Neuronal stem cell (in vitro differentiated cells): ENCODE results near the gene FOXJ3.
A peak's percentile ranks its signal among the peaks of the same experiment; 100 is the strongest.

Experiments used
- DNase-seq: peaks from one replicate; pipeline ENCODE4 v3.0.0-alpha.2; 2013; ENCODE audit warnings: low spot score
- H2AFZ ChIP-seq: one replicate; pipeline ENCODE4 v1.6.1; 2013; ENCODE audit warnings: mild to moderate bottlenecking, low read length, inconsistent platforms
- H2AK5ac ChIP-seq: 2 replicates; pipeline ENCODE4 v1.6.1; 2013; ENCODE audit warnings: low read depth, mild to moderate bottlenecking, inconsistent platforms, low read length, moderate library complexity, mixed read lengths
- H2BK120ac ChIP-seq: 2 replicates; pipeline ENCODE4 v1.6.1; 2013; ENCODE audit warnings: low read depth, mild to moderate bottlenecking, inconsistent platforms, low read length, moderate library complexity, mixed read lengths
- H2BK12ac ChIP-seq: one replicate; pipeline ENCODE4 v1.6.1; 2013; ENCODE audit warnings: low read length, inconsistent platforms
- H2BK15ac ChIP-seq: 2 replicates; pipeline ENCODE4 v1.6.1; 2013; ENCODE audit warnings: mild to moderate bottlenecking, low read length, inconsistent platforms, mixed read lengths
- H2BK5ac ChIP-seq: one replicate; pipeline ENCODE4 v1.6.1; 2013; ENCODE audit warnings: inconsistent platforms, mild to moderate bottlenecking, low read length, moderate library complexity
- H3K14ac ChIP-seq: one replicate; pipeline ENCODE4 v1.6.1; 2013; ENCODE audit warnings: low read length, inconsistent platforms
- H3K18ac ChIP-seq: 2 replicates; pipeline ENCODE4 v1.6.1; 2013; ENCODE audit warnings: low read length, inconsistent platforms
- H3K23ac ChIP-seq: 2 replicates; pipeline ENCODE4 v1.6.1; 2013; ENCODE audit warnings: low read depth, mild to moderate bottlenecking, mixed read lengths, low read length, inconsistent platforms; ENCODE audit not compliant: poor library complexity
- H3K27ac ChIP-seq: replicated peaks from 3 replicates; pipeline ENCODE4 v1.5.1; 2013; ENCODE audit warnings: low read length, inconsistent platforms
- H3K27me3 ChIP-seq, 3 experiments: 2 replicates each; pipeline ENCODE4 v1.6.1; 2013; ENCODE audit warnings: low read length in 3 of 3, mild to moderate bottlenecking in 2 of 3, inconsistent platforms in 1 of 3, low read depth in 1 of 3, mixed read lengths in 1 of 3, moderate library complexity in 1 of 3; ENCODE audit not compliant: control insufficient read depth in 3 of 3, insufficient read depth in 3 of 3
- H3K36me3 ChIP-seq, 2 donors: replicated peaks in 1 of 2; 2 replicates each; pipeline ENCODE4 v1.6.1; 2013; ENCODE audit warnings: low read length in 2 of 2; ENCODE audit not compliant: control insufficient read depth in 2 of 2, insufficient read depth in 2 of 2
- H3K4ac ChIP-seq: 2 replicates; pipeline ENCODE4 v1.6.1; 2013; ENCODE audit warnings: inconsistent platforms, mild to moderate bottlenecking, low read length, moderate library complexity
- H3K4me1 ChIP-seq, 2 donors: 1 replicate in 1 of 2; 2 replicates in 1 of 2; pipeline ENCODE4 v1.6.1; 2013; ENCODE audit warnings: low read length in 2 of 2, low read depth in 1 of 2; ENCODE audit not compliant: control insufficient read depth in 2 of 2, insufficient read depth in 1 of 2
- H3K4me2 ChIP-seq: one replicate; pipeline ENCODE4 v1.6.1; 2013; ENCODE audit warnings: mild to moderate bottlenecking, low read length, inconsistent platforms; ENCODE audit not compliant: insufficient read depth, poor library complexity, severe bottlenecking
- H3K4me3 ChIP-seq, 2 donors: 2 replicates each; pipeline ENCODE4 v1.5.1; 2013; ENCODE audit warnings: low read length in 2 of 2, mild to moderate bottlenecking in 2 of 2, inconsistent platforms in 1 of 2, moderate library complexity in 1 of 2
- H3K79me1 ChIP-seq: one replicate; pipeline ENCODE4 v1.6.1; 2013; ENCODE audit warnings: low read depth, mild to moderate bottlenecking, inconsistent platforms, low read length, moderate library complexity
- H3K9ac ChIP-seq: one replicate; pipeline ENCODE4 v1.6.1; 2013; ENCODE audit warnings: mild to moderate bottlenecking, low read depth, low read length, inconsistent platforms; ENCODE audit not compliant: poor library complexity
- H3K9me3 ChIP-seq, 2 donors: replicated peaks in 1 of 2; 2 replicates each; pipeline versions ENCODE3 to v1.6.1; 2013; ENCODE audit warnings: low read length in 2 of 2, mild to moderate bottlenecking in 2 of 2, inconsistent platforms in 1 of 2, low read depth in 1 of 2, mixed read lengths in 1 of 2, moderate library complexity in 1 of 2; ENCODE audit not compliant: control insufficient read depth in 2 of 2, insufficient read depth in 1 of 2
- H4K8ac ChIP-seq: one replicate; pipeline ENCODE4 v1.6.1; 2013; ENCODE audit warnings: low read depth, mild to moderate bottlenecking, inconsistent platforms, low read length, moderate library complexity
- H4K91ac ChIP-seq: one replicate; pipeline ENCODE4 v1.6.1; 2013; ENCODE audit warnings: low read length, low read depth, mild to moderate bottlenecking, inconsistent platforms; ENCODE audit not compliant: poor library complexity
- WGBS, 2 donors: extraction: QIAGEN DNeasy Blood & Tissue Kit; methylation state at CpG; one replicate each; pipeline ENCODE4 v1.1.7; 2013; ENCODE audit warnings: missing lambda C conversion rate in 2 of 2, mixed read lengths in 1 of 2; ENCODE audit not compliant: insufficient read length in 2 of 2, insufficient replicate concordance in 1 of 2; ENCODE audit errors: extremely low coverage in 2 of 2; 5-methylcytosine and 5-hydroxymethylcytosine counted together

FOXJ3 gene

DNA sequence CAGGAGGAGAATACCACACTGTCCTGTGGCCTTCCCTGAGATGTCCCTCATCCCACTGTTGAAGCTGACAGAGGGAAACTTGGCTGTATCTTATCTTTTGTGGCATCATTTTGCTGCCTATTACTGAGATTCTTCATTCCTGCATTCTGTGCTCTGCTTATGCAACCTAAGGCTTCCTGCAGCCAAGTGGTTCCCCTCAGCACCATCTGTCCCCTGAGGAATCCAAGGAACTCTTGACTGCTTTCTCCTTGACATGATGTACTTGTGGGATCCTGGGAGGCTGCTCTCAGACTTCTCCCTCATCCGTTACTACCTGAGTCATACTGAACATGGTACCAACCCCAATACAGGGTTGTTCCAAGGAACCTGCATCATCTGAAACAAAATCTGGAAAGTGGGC is 24.4 kb upstream of the FOXJ3 start:
- H3K36me3 ChIP-seq, result no peaks in the 10 kb centered on the region
- H3K4ac ChIP-seq, result no peak overlapping the region
- H4K8ac ChIP-seq, result no peak overlapping the region
- no peaks in the 10 kb centered on the region for H3K27me3 ChIP-seq
- no peak overlapping the region for H4K91ac ChIP-seq
- H3K27ac ChIP-seq, result no peak overlapping the region
- H2BK5ac ChIP-seq, result no peak overlapping the region
- H3K23ac ChIP-seq, result no peak overlapping the region
- no peaks in the 10 kb centered on the region for H3K79me1 ChIP-seq
- H3K4me3 ChIP-seq, result no peak overlapping the region
- no CpG with 5 or more reads among the region's 1 CpG for WGBS, 2 donors
- no peak overlapping the region for H2AK5ac ChIP-seq
- H2AFZ ChIP-seq, result no peak overlapping the region
- DNase-seq, result no peak
- H3K18ac ChIP-seq, result no peak overlapping the region
- no peak overlapping the region for H2BK12ac ChIP-seq
- H2BK15ac ChIP-seq, result no peak overlapping the region
- H3K14ac ChIP-seq, result peak overlapping the region; percentile 2
- H2BK120ac ChIP-seq, result no peak overlapping the region
- no peak overlapping the region for H3K9ac ChIP-seq
- no peaks in the 10 kb centered on the region for H3K4me1 ChIP-seq
- peaks cover 0 to 2% of the 10 kb centered on the region in 2 donors for H3K9me3 ChIP-seq
- H3K4me2 ChIP-seq, result no peak overlapping the region

DNA sequence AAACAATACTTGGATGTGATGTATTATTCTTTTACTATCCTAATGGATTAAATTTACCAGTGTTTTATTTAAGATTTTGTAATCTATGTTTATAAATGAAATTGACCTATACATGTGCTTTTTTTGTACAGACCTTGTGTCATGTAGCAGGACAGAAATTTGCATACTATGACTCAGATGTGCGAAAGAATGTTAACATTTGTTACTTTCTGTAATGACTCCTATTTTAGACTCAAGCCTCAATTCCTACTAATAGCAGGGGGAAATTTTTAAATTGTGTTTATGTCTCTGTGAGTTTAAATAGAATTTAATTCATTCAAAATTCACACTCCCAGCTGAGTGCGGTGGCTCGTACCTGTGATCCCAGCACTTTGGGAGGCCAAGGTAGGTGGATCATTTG is 23.8 kb upstream of the FOXJ3 start:
- no peak overlapping the region for H3K9ac ChIP-seq
- no peak overlapping the region for H2AFZ ChIP-seq
- no peak overlapping the region for H3K4me3 ChIP-seq
- WGBS, 2 donors, result no CpG with 5 or more reads among the region's 3 CpGs
- H3K36me3 ChIP-seq, result no peaks in the 10 kb centered on the region
- no peaks in the 10 kb centered on the region for H3K27me3 ChIP-seq
- no peak overlapping the region for H3K23ac ChIP-seq
- H2BK120ac ChIP-seq, result no peak overlapping the region
- H3K27ac ChIP-seq, result no peak overlapping the region
- no peak overlapping the region for H3K14ac ChIP-seq
- no peaks in the 10 kb centered on the region for H3K79me1 ChIP-seq
- no peak overlapping the region for H2BK15ac ChIP-seq
- no peak for DNase-seq
- peaks cover 0 to 2% of the 10 kb centered on the region in 2 donors for H3K9me3 ChIP-seq
- H2BK5ac ChIP-seq, result no peak overlapping the region
- H3K4ac ChIP-seq, result no peak overlapping the region
- H2BK12ac ChIP-seq, result no peak overlapping the region
- no peak overlapping the region for H2AK5ac ChIP-seq
- no peak overlapping the region for H3K18ac ChIP-seq
- H4K8ac ChIP-seq, result no peak overlapping the region
- no peak overlapping the region for H4K91ac ChIP-seq
- no peak overlapping the region for H3K4me2 ChIP-seq
- no peaks in the 10 kb centered on the region for H3K4me1 ChIP-seq

DNA sequence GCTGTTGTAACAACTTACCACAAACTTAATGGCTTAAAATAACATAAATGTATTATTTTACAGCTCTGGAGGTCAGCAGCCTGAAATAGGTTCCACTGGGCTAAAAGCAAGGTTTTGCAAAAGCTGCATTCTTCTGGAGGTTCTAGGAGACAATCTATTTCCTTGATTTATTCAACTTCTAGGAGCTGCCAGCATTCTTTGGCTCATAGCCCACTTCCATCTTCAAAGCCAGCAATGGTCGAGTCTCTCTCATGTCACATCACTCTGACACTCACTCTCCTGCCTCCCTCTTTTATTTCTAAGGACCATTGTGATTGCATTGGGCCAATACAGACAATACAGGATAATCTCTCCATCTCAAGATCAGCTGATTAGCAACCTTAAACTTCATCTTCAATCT is 15.1 kb upstream of the FOXJ3 start:
- H3K27ac ChIP-seq, result no peak overlapping the region

DNA sequence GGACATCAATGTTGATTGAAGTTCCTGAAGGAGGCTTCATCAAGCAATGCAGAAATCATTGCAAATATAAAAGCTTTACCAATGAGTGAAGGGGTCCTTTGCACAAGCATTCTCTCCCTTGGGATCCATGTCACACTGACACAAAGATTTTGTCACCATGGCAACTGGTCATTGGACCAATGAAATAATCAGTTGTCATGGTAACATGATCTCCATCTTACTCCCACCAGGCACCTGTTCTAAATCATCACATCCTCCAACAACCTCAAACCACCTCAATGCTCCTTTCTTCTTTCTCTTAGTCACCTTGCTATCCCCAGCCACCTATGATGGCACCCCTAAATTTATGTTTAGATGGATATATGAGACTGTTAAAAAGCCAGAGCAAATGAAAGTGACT is 13.5 kb upstream of the FOXJ3 start:
- Histone ChIP-seq H3K9me3 (peaks cover 0 to 1% of the 10 kb centered on the region in 2 donors), H3K4me1 (no peaks in the 10 kb centered on the region), H4K91ac (no peak overlapping the region), H3K27ac (no peak overlapping the region), H2AFZ (no peak overlapping the region), H2BK5ac (no peak overlapping the region), H2AK5ac (no peak overlapping the region), H2BK120ac (no peak overlapping the region), H3K23ac (no peak overlapping the region), H3K4me2 (no peak overlapping the region), H3K4ac (no peak overlapping the region), H3K79me1 (no peaks in the 10 kb centered on the region), H3K36me3 (no peaks in the 10 kb centered on the region), H3K9ac (no peak overlapping the region), H2BK12ac (no peak overlapping the region), H2BK15ac (no peak overlapping the region), H3K18ac (no peak overlapping the region), H4K8ac (no peak overlapping the region), H3K14ac (no peak overlapping the region), H3K27me3 (no peaks in the 10 kb centered on the region), H3K4me3 (no peak overlapping the region)
- DNase-seq, result no peak

More for the DNA sequence above, 15.1 kb upstream of the FOXJ3 start:
- no peak for DNase-seq
- H3K4ac ChIP-seq, result no peak overlapping the region
- no peak overlapping the region for H2BK5ac ChIP-seq
- H3K4me2 ChIP-seq, result no peak overlapping the region
- H2BK120ac ChIP-seq, result no peak overlapping the region
- H4K91ac ChIP-seq, result no peak overlapping the region
- H3K27me3 ChIP-seq, result no peaks in the 10 kb centered on the region
- no peak overlapping the region for H3K14ac ChIP-seq
- H4K8ac ChIP-seq, result no peak overlapping the region
- H2AFZ ChIP-seq, result no peak overlapping the region
- H3K36me3 ChIP-seq, result no peaks in the 10 kb centered on the region
- H3K4me3 ChIP-seq, result no peak overlapping the region
- H3K18ac ChIP-seq, result no peak overlapping the region
- no peak overlapping the region for H3K9ac ChIP-seq
- no peak overlapping the region for H2BK12ac ChIP-seq
- no peak overlapping the region for H2AK5ac ChIP-seq
- H3K9me3 ChIP-seq, result peaks cover 0 to 1% of the 10 kb centered on the region in 2 donors
- H3K4me1 ChIP-seq, result no peaks in the 10 kb centered on the region
- no peak overlapping the region for H3K23ac ChIP-seq
- no peak overlapping the region for H2BK15ac ChIP-seq
- H3K79me1 ChIP-seq, result no peaks in the 10 kb centered on the region
- WGBS, 2 donors, result no CpG with 5 or more reads among the region's 1 CpG
